Thymus (tissue), 11 donors: ENCODE results near the gene RNF112. TPM values are rescaled to one million over a fixed set of nuclear protein-coding genes. Genes with fewer than 3 reads are reported as not detected.
"Not testable (repeated sequence)": the region's sequence is repeated elsewhere in the genome, so short reads cannot be mapped to it uniquely, and the experiment has no call there.

Source experiments
- DNase-seq, 9 donors: peaks; one replicate each; pipeline ENCODE4 v3.0.0-alpha.2; 2013; ENCODE audit warnings: low spot score in 9 of 9, low read depth in 6 of 9, missing footprints in 1 of 9
- H3K27ac ChIP-seq, 2 donors: one replicate each; pipeline ENCODE4 v1.5.1; 2013; ENCODE audit warnings: control low read depth in 1 of 2, low read depth in 1 of 2, low read length in 1 of 2, mild to moderate bottlenecking in 1 of 2, moderate library complexity in 1 of 2
- H3K27me3 ChIP-seq, 2 donors: one replicate each; pipeline ENCODE4 v1.5.1; 2013; ENCODE audit warnings: low read length in 1 of 2; ENCODE audit not compliant: control insufficient read depth in 2 of 2, insufficient read depth in 1 of 2
- H3K36me3 ChIP-seq, 2 donors: one replicate each; pipeline ENCODE4 v1.5.1; 2013; ENCODE audit warnings: low read length in 1 of 2, mild to moderate bottlenecking in 1 of 2, moderate library complexity in 1 of 2; ENCODE audit not compliant: control insufficient read depth in 2 of 2, insufficient read depth in 2 of 2
- H3K4me1 ChIP-seq, 2 donors: one replicate each; pipeline ENCODE4 v1.5.1; 2013; ENCODE audit warnings: low read length in 2 of 2; ENCODE audit not compliant: control insufficient read depth in 2 of 2, insufficient read depth in 2 of 2
- H3K4me3 ChIP-seq, 2 donors: one replicate each; pipeline ENCODE4 v1.5.1; 2013; ENCODE audit warnings: low read length in 2 of 2, control low read depth in 1 of 2, mild to moderate bottlenecking in 1 of 2
- H3K9me3 ChIP-seq, 2 donors: one replicate each; pipeline ENCODE4 v1.5.1; 2013; ENCODE audit warnings: low read length in 1 of 2, mild to moderate bottlenecking in 1 of 2; ENCODE audit not compliant: control insufficient read depth in 2 of 2, insufficient read depth in 1 of 2
- WGBS: extraction: QIAGEN DNeasy Blood & Tissue Kit; methylation state at CpG from one replicate; pipeline ENCODE4 v1.1.7; 2013; 5-methylcytosine and 5-hydroxymethylcytosine counted together
- polyA plus RNA-seq: library from polyadenylated mRNA; stranded (reverse); fragments of 200-250 nt; gene quantifications from one replicate; pipeline ENCODE4 v1.2.3, GENCODE V29; 2013
- total RNA-seq: library from RNA; stranded (reverse); fragments of 120-200 nt; gene quantifications from one replicate; pipeline ENCODE4 v1.2.4, GENCODE V29; 2013
- donor health status: healthy.

The RNF112 gene
- total and polyA plus RNA-seq, 2 donors, result 0.14 to 0.98 TPM

GRCh38 chr17:19431691-19432090 lies 20.7 kb downstream of the RNF112 start:
- H3K27ac ChIP-seq, result no peak overlapping the region
- no peak overlapping the region for H3K4me3 ChIP-seq
- H3K27me3 ChIP-seq, result no peaks in the 10 kb centered on the region
- DNase-seq, result no peak
- H3K9me3 ChIP-seq, result no peaks in the 10 kb centered on the region
- 96% methylated on average over 3 of the region's 3 CpGs for WGBS
- no peaks in the 10 kb centered on the region for H3K4me1 ChIP-seq
- H3K36me3 ChIP-seq, result no peaks in the 10 kb centered on the region

- no peak overlapping the region for H3K27ac ChIP-seq
- H3K9me3 ChIP-seq, result no peaks in the 10 kb centered on the region
- no peaks in the 10 kb centered on the region for H3K4me1 ChIP-seq
- no peak overlapping the region for H3K4me3 ChIP-seq
- no peaks in the 10 kb centered on the region for H3K27me3 ChIP-seq
- WGBS, result 94% methylated on average over 5 of the region's 5 CpGs
- no peaks in the 10 kb centered on the region for H3K36me3 ChIP-seq
- no peak for DNase-seq
These were observed 22.2 kb downstream of the RNF112 start for GRCh38 chr17:19433255-19433654.

- DNase-seq, result no peak
- WGBS, result 97% methylated on average over 2 of the region's 2 CpGs
- Histone ChIP-seq H3K4me3 (no peak overlapping the region), H3K9me3 (no peaks in the 10 kb centered on the region), H3K4me1 (no peaks in the 10 kb centered on the region), H3K36me3 (no peaks in the 10 kb centered on the region), H3K27ac (no peak overlapping the region), H3K27me3 (no peaks in the 10 kb centered on the region)
These were observed 22.8 kb downstream of the RNF112 start for GRCh38 chr17:19433727-19434340.

- WGBS, result 10% methylated on average over 1 of the region's 1 CpG
- DNase-seq, result no peak
- H3K27ac ChIP-seq, result no peak overlapping the region
These were observed 29.4 kb downstream of the RNF112 start for GRCh38 chr17:19440421-19440820.

GRCh38 chr17:19441288-19441687 lies 30.3 kb downstream of the RNF112 start:
- not testable (repeated sequence) for H3K27me3 ChIP-seq, H3K36me3 ChIP-seq, H3K4me1 ChIP-seq, H3K4me3 ChIP-seq, DNase-seq, H3K27ac ChIP-seq
- peaks cover 3 to 12% of the 10 kb centered on the region in 2 donors for H3K9me3 ChIP-seq
- WGBS, result 98% methylated on average over 21 of the region's 25 CpGs

More at GRCh38 chr17:19440421-19440820, 29.4 kb downstream of the RNF112 start:
- no peaks in the 10 kb centered on the region for H3K4me1 ChIP-seq
- H3K9me3 ChIP-seq, result peaks cover 3 to 12% of the 10 kb centered on the region in 2 donors
- H3K27me3 ChIP-seq, result no peaks in the 10 kb centered on the region
- no peak overlapping the region for H3K4me3 ChIP-seq
- H3K36me3 ChIP-seq, result no peaks in the 10 kb centered on the region

- 92% methylated on average over 2 of the region's 2 CpGs for WGBS
These were observed 31.7 kb downstream of the RNF112 start for GRCh38 chr17:19442731-19443130.

GRCh38 chr17:19443148-19443547 lies 32.1 kb downstream of the RNF112 start:
- Histone ChIP-seq H3K27ac (no peak overlapping the region), H3K4me1 (peaks cover 0 to 3% of the 10 kb centered on the region in 2 donors), H3K36me3 (no peaks in the 10 kb centered on the region), H3K9me3 (peaks cover 3 to 12% of the 10 kb centered on the region in 2 donors), H3K4me3 (no peak overlapping the region), H3K27me3 (peaks cover 2 to 5% of the 10 kb centered on the region in 2 donors)
- 98% methylated on average over 1 of the region's 1 CpG for WGBS
- DNase-seq, result no peak

More at GRCh38 chr17:19442731-19443130, 31.7 kb downstream of the RNF112 start:
- Histone ChIP-seq H3K9me3 (peaks cover 3 to 12% of the 10 kb centered on the region in 2 donors), H3K27ac (no peak overlapping the region), H3K36me3 (no peaks in the 10 kb centered on the region), H3K4me3 (no peak overlapping the region), H3K27me3 (peaks cover 0 to 3% of the 10 kb centered on the region in 2 donors), H3K4me1 (peaks cover 0 to 3% of the 10 kb centered on the region in 2 donors)
- DNase-seq, result no peak

- Histone ChIP-seq H3K36me3 (no peaks in the 10 kb centered on the region), H3K4me3 (no peak overlapping the region), H3K9me3 (peaks cover 3 to 12% of the 10 kb centered on the region in 2 donors), H3K27me3 (peaks cover 5% of the 10 kb centered on the region in 2 donors), H3K27ac (no peak overlapping the region), H3K4me1 (peaks cover 0 to 7% of the 10 kb centered on the region in 2 donors)
- DNase-seq, result no peak
- WGBS, result 97% methylated on average over 2 of the region's 2 CpGs
These were observed 34.1 kb downstream of the RNF112 start for GRCh38 chr17:19445105-19445504.

- not testable (repeated sequence) for H3K27me3 ChIP-seq, DNase-seq, H3K4me3 ChIP-seq, H3K27ac ChIP-seq, H3K4me1 ChIP-seq, H3K36me3 ChIP-seq
- 96% methylated on average over 26 of the region's 26 CpGs for WGBS
- peaks cover 3 to 12% of the 10 kb centered on the region in 2 donors for H3K9me3 ChIP-seq
These were observed 35.5 kb downstream of the RNF112 start for GRCh38 chr17:19446577-19446976.
